ENCODE measurements around the gene TGFA.

- TF ChIP-seq CTCF (IDR thresholded peaks at IDR 0.05) (no peak), POLR2A (IDR thresholded peaks at IDR 0.05) (no peak), POLR2AphosphoS5 (IDR thresholded peaks at IDR 0.05) (no peak)
These were observed 118.5 kb downstream of the TGFA start for GRCh38 chr2:70435138-70435537.
